Measurements from ENCODE around the gene GRM7. TPM values are rescaled to one million over a fixed set of nuclear protein-coding genes. Genes with fewer than 3 reads are reported as not detected.

Gene GRM7
- total RNA-seq, 4 donors from 2014 or later = not detected

DNA sequence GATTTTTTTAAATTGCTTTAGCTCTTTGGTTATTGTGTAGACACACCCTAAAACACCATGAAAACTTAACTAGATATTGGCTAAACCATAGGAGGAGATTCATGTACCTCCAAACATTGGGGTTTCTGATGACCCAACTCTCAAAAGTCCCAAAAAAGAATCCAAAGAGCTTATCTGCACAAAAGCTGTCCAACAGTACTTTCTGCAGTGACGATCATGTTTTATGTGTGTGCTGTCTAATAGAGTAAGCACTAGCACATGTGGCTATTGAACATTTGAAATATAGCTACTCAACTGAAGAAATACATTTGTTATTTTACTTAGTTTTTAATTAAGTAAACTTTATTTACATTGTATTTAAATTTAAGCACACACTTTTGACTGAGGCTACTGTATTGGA lies 822.5 kb downstream of the GRM7 start:
- Histone ChIP-seq H3K4me1 (no peaks in the 10 kb centered on the region), H3K9me3 (no peaks in the 10 kb centered on the region), H3K27me3 (no peaks in the 10 kb centered on the region), H3K36me3 (no peaks in the 10 kb centered on the region), H3K27ac (no peak overlapping the region), H3K4me3 (no peak overlapping the region)
- in situ Hi-C loops (cut with MboI; ENCODE audit: low sequenced_read_pairs in 4 of 4) = no loop called here
- no peak for ATAC-seq
- no peak for DNase-seq
- TF ChIP-seq, protein P1, sequence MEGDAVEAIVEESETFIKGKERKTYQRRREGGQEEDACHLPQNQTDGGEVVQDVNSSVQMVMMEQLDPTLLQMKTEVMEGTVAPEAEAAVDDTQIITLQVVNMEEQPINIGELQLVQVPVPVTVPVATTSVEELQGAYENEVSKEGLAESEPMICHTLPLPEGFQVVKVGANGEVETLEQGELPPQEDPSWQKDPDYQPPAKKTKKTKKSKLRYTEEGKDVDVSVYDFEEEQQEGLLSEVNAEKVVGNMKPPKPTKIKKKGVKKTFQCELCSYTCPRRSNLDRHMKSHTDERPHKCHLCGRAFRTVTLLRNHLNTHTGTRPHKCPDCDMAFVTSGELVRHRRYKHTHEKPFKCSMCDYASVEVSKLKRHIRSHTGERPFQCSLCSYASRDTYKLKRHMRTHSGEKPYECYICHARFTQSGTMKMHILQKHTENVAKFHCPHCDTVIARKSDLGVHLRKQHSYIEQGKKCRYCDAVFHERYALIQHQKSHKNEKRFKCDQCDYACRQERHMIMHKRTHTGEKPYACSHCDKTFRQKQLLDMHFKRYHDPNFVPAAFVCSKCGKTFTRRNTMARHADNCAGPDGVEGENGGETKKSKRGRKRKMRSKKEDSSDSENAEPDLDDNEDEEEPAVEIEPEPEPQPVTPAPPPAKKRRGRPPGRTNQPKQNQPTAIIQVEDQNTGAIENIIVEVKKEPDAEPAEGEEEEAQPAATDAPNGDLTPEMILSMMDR (IDR thresholded peaks at IDR 0.05 in 4 of 5, conservative IDR thresholded peaks at IDR 0.05 in 1 of 5) = no peak
- no peak for TF ChIP-seq POLR2A (IDR thresholded peaks at IDR 0.05)
- intact Hi-C loops (cut with DNase I; ENCODE audit: low total_unique reads) = no loop called here

DNA sequence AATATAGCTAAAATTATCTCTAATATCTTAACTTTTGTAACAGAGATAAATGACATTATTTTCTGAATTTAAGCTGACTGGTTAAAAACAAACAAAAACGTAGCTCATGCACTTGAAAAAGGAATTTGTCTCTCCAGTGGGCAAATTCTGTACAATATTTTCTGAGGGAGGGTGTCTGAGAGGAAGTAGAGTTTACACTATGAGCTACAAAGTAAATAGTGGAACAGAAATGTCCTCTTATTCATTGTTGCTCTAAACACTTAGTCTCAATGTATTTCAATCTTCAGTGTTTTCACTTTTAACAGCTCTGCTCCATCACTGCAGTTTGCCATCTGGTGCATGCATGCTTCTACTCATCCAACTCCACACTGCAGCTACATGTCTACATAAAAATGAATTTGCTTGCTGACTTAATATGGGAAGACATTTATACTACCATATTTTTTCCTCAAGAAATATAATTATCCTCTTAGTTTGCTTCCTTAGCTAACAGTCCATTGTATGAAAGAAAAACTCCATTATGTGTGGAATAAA lies 823.3 kb downstream of the GRM7 start:
- Histone ChIP-seq H3K4me3 (no peak overlapping the region), H3K4me1 (no peaks in the 10 kb centered on the region), H3K27ac (no peak overlapping the region), H3K36me3 (no peaks in the 10 kb centered on the region), H3K27me3 (no peaks in the 10 kb centered on the region), H3K9me3 (no peaks in the 10 kb centered on the region)
- in situ Hi-C loops (cut with MboI; ENCODE audit: low sequenced_read_pairs in 4 of 4) (no loop called here), intact Hi-C loops (cut with DNase I; ENCODE audit: low total_unique reads) (no loop called here)
- DNase-seq (no peak), ATAC-seq (no peak)
- TF ChIP-seq, protein P1 (IDR thresholded peaks at IDR 0.05 in 4 of 5, conservative IDR thresholded peaks at IDR 0.05 in 1 of 5) = no peak
- TF ChIP-seq POLR2A (IDR thresholded peaks at IDR 0.05) = no peak

DNA sequence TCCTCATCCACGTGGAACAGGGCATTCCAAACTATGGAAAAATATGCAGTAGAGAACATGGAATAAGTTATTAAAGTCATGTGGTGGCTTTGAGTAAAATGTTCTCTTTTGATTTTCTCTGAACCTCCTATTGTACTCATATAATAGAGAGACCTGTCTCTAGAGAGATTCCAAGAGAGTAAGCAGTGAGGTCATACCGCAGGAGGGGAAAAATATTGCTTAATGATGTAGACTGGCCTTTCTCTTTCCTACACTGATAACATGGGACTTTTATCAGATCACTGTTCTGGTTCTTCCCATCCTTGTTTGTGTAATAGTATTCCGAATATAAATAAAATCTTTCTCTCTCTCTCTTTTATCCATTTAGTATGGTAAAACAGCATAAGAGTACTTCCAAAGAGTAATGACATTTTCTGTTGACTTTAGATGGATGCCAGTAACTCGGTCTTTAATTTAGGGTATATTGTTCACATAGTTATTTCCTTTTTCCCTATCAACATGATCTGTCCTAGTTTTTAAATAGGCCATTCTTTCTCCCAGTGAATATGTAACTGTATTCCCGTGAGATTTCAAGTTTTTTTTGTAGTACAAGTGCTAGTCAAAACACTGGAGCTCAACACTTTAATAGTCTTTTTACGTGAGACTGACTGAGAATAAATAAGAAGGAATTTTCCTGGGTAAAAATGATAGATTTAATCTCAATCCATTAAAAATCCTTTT lies 826.7 kb downstream of the GRM7 start:
- TF ChIP-seq, protein P1 (IDR thresholded peaks at IDR 0.05 in 4 of 5, conservative IDR thresholded peaks at IDR 0.05 in 1 of 5) = no peak
- TF ChIP-seq POLR2A (IDR thresholded peaks at IDR 0.05) = no peak
- no peaks in the 10 kb centered on the region for H3K4me1 ChIP-seq
- no peak overlapping the region for H3K27ac ChIP-seq
- ATAC-seq (no peak), DNase-seq (no peak)
- H3K4me3 ChIP-seq = no peak overlapping the region
- no peaks in the 10 kb centered on the region for H3K9me3 ChIP-seq
- in situ Hi-C loops (cut with MboI; ENCODE audit: low sequenced_read_pairs in 4 of 4) = no loop called here
- no peaks in the 10 kb centered on the region for H3K36me3 ChIP-seq
- H3K27me3 ChIP-seq = no peaks in the 10 kb centered on the region
- intact Hi-C loops (cut with DNase I; ENCODE audit: low total_unique reads) = no loop called here

DNA sequence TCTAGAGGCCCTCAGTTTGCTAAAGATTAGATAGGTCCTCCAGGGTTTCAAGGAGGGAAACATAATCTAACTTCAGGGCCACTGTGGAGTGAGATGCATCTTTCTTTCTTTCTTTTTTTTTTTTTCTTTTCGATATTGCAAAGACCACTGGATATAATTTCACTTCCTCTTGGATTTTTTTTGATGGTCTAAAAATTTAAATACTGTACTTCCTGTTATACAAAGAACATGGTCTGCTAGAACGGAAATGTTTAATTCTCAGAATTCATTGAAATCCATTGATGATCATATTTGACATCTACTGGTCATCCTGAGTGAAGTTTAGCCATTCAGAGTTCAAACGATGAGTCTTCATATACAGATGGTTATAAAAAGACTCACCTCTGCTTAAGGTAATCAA lies 832.0 kb downstream of the GRM7 start:
- Histone ChIP-seq H3K27ac (no peak overlapping the region), H3K27me3 (no peaks in the 10 kb centered on the region), H3K4me1 (no peaks in the 10 kb centered on the region), H3K4me3 (no peak overlapping the region), H3K9me3 (no peaks in the 10 kb centered on the region), H3K36me3 (no peaks in the 10 kb centered on the region)
- ATAC-seq (no peak), DNase-seq (no peak)
- in situ Hi-C loops (cut with MboI; ENCODE audit: low sequenced_read_pairs in 4 of 4) (no loop called here), intact Hi-C loops (cut with DNase I; ENCODE audit: low total_unique reads) (no loop called here)
- TF ChIP-seq POLR2A (IDR thresholded peaks at IDR 0.05) = no peak
- TF ChIP-seq, protein P1 (IDR thresholded peaks at IDR 0.05 in 4 of 5, conservative IDR thresholded peaks at IDR 0.05 in 1 of 5) = no peak

All from gastrocnemius medialis (tissue), 4 donors.